GDM1 (cell line): ENCODE results near the gene DDX19B.
"Not testable (repeated sequence)": the region's sequence is repeated elsewhere in the genome, so short reads cannot be mapped to it uniquely, and the experiment has no call there.

Experiments used
- DNase-seq: peaks from one replicate; lab custom pipeline; 2025; lab: John Stamatoyannopoulos, UW

Gene DDX19B

GRCh38 chr16:70349783-70350182, 50.8 kb downstream of the DDX19B start:
- DNase-seq: no peak

GRCh38 chr16:70359552-70359951, 60.6 kb downstream of the DDX19B start:
- DNase-seq: no peak

- DNase-seq: no peak
These were observed 65.4 kb downstream of the DDX19B start for GRCh38 chr16:70364399-70364798.

- not testable (repeated sequence) for DNase-seq
These were observed 71.2 kb downstream of the DDX19B start for GRCh38 chr16:70370145-70370544.

- DNase-seq: no peak
These were observed 71.9 kb downstream of the DDX19B start for GRCh38 chr16:70370924-70371323.

GRCh38 chr16:70372921-70373728, 74.1 kb downstream of the DDX19B start:
- DNase-seq: no peak

- DNase-seq: no peak
These were observed 75.2 kb downstream of the DDX19B start for GRCh38 chr16:70374213-70374612.

GRCh38 chr16:70375636-70376611, 76.9 kb downstream of the DDX19B start:
- DNase-seq: no peak

- DNase-seq: no peak
These were observed 78.8 kb downstream of the DDX19B start for GRCh38 chr16:70377782-70378181.

GRCh38 chr16:70378869-70379493, 80.0 kb downstream of the DDX19B start:
- DNase-seq: no peak

- DNase-seq: no peak
These were observed 81.4 kb downstream of the DDX19B start for GRCh38 chr16:70380248-70380918.

GRCh38 chr16:70380919-70381603, 82.1 kb downstream of the DDX19B start:
- peak; percentile 83 for DNase-seq

GRCh38 chr16:70381604-70382342, 82.8 kb downstream of the DDX19B start:
- DNase-seq: no peak

GRCh38 chr16:70383421-70383960, 84.5 kb downstream of the DDX19B start:
- DNase-seq: no peak
